Activated T-helper 2 cell treated with anti-CD3 and anti-CD28 coated beads, Interferon-gamma antibody, Interleukin-2, Interleukin-4, amounts not matched to agents 10 μg/mL and 5 μg/mL and 100 μg/mL, durations not matched to agents 14 hours and 24 hours and 36 hours (primary cell): ENCODE results near the gene UGT3A1. TPM values are rescaled to one million over a fixed set of nuclear protein-coding genes. Genes with fewer than 3 reads are reported as not detected.
"Not testable (repeated sequence)": the region's sequence is repeated elsewhere in the genome, so short reads cannot be mapped to it uniquely, and the experiment has no call there.

Source experiments
- DNase-seq: peaks from one replicate; pipeline ENCODE4 v3.0.0; 2021; ENCODE audit warnings: low spot score
- H3K27ac Mint-ChIP-seq: one replicate; pipeline ENCODE4 v1.8.0; 2021; ENCODE audit warnings: mixed read lengths
- H3K27me3 Mint-ChIP-seq: one replicate; pipeline ENCODE4 v1.8.0; 2021; ENCODE audit warnings: low read depth, mixed read lengths
- H3K36me3 Mint-ChIP-seq: one replicate; pipeline ENCODE4 v1.8.0; 2021; ENCODE audit warnings: low read depth, mixed read lengths
- H3K4me1 Mint-ChIP-seq: one replicate; pipeline ENCODE4 v1.8.0; 2021; ENCODE audit warnings: low read depth, mixed read lengths
- H3K4me3 Mint-ChIP-seq: one replicate; pipeline ENCODE4 v1.8.0; 2021; ENCODE audit warnings: low read depth, mild to moderate bottlenecking, moderate library complexity, mixed read lengths
- H3K9me3 Mint-ChIP-seq: one replicate; pipeline ENCODE4 v1.8.0; 2021; ENCODE audit warnings: mixed read lengths
- intact Hi-C: fragments of 100-400 bp; cut with micrococcal nuclease; formaldehyde crosslinking; loops from one replicate; pipeline ENCODE4 v1.15.1; 2023
- total RNA-seq: library from RNA; stranded (reverse); gene quantifications from 2 replicates; pipeline ENCODE4 v1.2.3, GENCODE V29; 2022

The UGT3A1 gene
- not detected in 2 replicates for total RNA-seq

GRCh38 chr5:35990941-35991611 lies at the start of gene UGT3A1:
Gene UGT3A1 (minus strand): TSS chr5:35991390. CDS start chr5:35991240, 150 bp downstream.
- no peak for DNase-seq
- intact Hi-C loops = no loop called here
- Mint-ChIP-seq H3K9me3 (no peaks in the 10 kb centered on the region), H3K36me3 (no peaks in the 10 kb centered on the region), H3K27ac (no peak within 1 kb of the TSS), H3K27me3 (no peaks in the 10 kb centered on the region), H3K4me1 (no peaks in the 10 kb centered on the region), H3K4me3 (no peak within 1 kb of the TSS)

- Mint-ChIP-seq H3K4me1 (no peaks in the 10 kb centered on the region), H3K27me3 (no peaks in the 10 kb centered on the region), H3K27ac (no peak overlapping the region), H3K9me3 (no peaks in the 10 kb centered on the region), H3K4me3 (no peak overlapping the region), H3K36me3 (no peaks in the 10 kb centered on the region)
- intact Hi-C loops = no loop called here
- no peak for DNase-seq
These were observed 44.5 kb upstream of the UGT3A1 start for GRCh38 chr5:36035696-36036095.

DNA sequence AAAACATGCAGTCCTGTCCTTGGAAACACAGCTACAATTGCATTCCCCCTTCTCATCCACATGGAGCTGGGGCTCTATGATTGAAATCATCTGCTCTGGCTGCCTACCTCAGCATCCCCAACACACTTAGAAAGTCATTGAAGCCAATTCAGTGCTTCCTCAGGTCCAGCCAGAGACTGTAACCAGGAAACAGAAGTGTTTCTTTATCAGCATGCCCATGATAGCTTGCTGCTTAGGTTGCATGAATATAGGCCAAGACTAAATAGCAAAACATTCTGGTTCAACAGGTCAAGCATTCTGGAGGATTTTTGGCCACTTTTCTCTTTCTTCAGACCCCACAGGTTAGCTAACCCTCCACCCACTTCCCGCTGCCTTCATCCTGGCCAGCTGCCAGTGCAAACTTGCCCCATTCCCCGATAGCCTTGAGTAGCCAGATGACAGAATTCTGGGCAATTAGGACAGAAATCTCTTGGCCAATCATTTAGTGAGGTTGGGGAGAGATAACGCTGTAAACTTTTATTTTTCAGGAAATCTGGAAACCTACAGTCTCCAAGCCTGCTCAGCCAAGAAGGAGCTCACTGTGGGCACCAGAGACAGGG lies 43.4 kb upstream of the UGT3A1 start:
- H3K4me1 Mint-ChIP-seq, intact Hi-C loops, H3K27me3 Mint-ChIP-seq, DNase-seq, H3K36me3 Mint-ChIP-seq, H3K4me3 Mint-ChIP-seq, H3K27ac Mint-ChIP-seq, H3K9me3 Mint-ChIP-seq: not testable (repeated sequence)

DNA sequence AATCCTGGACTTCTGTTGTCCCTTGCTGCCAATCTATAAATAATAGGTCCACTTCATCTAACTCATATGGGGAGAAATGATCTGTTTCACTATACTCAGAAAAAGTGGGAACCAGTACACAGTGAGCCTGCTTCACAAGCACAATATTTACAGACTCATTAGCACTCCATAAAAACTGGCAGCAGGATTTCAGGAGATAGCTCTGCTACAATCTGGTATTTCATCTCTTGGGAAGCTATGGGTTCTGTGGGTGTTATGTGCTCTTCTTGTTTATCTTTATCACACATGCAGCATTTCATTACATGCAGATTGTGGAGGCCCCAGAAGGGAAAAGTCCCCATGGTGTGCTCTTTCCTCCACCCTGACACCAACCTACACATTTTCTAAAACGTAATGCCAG lies 42.3 kb upstream of the UGT3A1 start:
- no peaks in the 10 kb centered on the region for H3K9me3 Mint-ChIP-seq
- H3K4me1 Mint-ChIP-seq = no peaks in the 10 kb centered on the region
- no peaks in the 10 kb centered on the region for H3K36me3 Mint-ChIP-seq
- H3K27ac Mint-ChIP-seq = no peak overlapping the region
- DNase-seq = no peak
- no peaks in the 10 kb centered on the region for H3K27me3 Mint-ChIP-seq
- intact Hi-C loops = no loop called here
- no peak overlapping the region for H3K4me3 Mint-ChIP-seq

GRCh38 chr5:36033047-36033446 lies 41.9 kb upstream of the UGT3A1 start:
- no peak for DNase-seq
- no peak overlapping the region for H3K4me3 Mint-ChIP-seq
- no peaks in the 10 kb centered on the region for H3K4me1 Mint-ChIP-seq
- H3K36me3 Mint-ChIP-seq = no peaks in the 10 kb centered on the region
- H3K27me3 Mint-ChIP-seq = no peaks in the 10 kb centered on the region
- no peaks in the 10 kb centered on the region for H3K9me3 Mint-ChIP-seq
- intact Hi-C loops = no loop called here
- no peak overlapping the region for H3K27ac Mint-ChIP-seq

DNA sequence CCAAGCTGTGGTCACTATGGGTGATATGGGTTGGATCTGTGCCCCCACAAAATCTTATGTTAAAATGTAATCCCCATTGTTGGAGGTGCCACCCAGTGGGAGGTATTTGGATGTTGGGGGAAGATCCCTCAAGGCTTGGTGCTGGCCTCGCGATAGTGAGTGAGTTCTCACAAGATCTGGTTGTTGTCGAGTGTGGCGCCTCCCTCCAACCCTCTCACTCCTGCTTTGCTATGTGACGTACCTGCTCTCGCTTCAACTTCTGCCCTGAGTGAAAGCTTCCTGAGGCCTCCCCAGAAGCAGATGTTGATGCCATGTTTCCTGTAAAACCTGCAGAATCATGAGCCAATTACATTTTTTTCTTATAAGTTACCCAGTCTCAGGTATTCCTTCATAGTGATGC lies 40.0 kb upstream of the UGT3A1 start:
- Mint-ChIP-seq H3K27ac (no peak overlapping the region), H3K9me3 (no peaks in the 10 kb centered on the region), H3K36me3 (no peaks in the 10 kb centered on the region), H3K27me3 (no peaks in the 10 kb centered on the region), H3K4me1 (no peaks in the 10 kb centered on the region), H3K4me3 (no peak overlapping the region)
- intact Hi-C loops = no loop called here
- DNase-seq = no peak

- Mint-ChIP-seq H3K9me3 (no peaks in the 10 kb centered on the region), H3K4me1 (no peaks in the 10 kb centered on the region), H3K4me3 (no peak overlapping the region), H3K36me3 (no peaks in the 10 kb centered on the region), H3K27me3 (no peaks in the 10 kb centered on the region), H3K27ac (no peak overlapping the region)
- intact Hi-C loops = no loop called here
- DNase-seq = no peak
These were observed 38.7 kb upstream of the UGT3A1 start for GRCh38 chr5:36029914-36030313.

DNA sequence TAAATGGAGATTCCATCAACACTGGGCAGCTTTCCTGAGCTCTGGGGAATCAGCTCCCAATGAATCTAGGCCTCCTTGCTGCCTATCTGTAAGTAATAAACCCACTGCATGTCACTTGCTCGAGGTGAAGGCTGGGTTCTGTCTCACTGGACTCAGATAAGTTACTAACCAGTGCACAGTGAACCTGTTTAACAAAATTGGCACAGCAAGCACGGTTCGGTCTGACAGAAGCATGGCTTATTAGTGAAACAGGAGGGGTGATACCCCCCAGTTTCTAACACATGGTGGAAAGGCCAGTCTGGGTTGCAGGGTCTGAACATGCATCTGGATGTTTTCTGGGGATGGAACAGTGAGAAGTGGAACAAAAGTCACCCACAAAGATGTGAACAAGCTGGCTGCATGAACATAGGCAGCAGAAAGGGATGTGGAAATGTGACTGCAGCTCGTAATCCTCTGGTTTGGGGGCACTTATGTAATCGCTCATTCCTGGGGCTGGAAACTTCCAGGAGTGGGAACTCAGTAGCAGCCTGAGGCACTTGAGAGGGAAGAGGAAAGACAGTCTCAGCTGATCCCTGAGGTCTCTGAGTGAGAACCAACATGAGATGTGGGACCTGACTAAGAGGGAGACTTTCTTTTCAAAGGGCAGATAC lies 37.8 kb upstream of the UGT3A1 start:
- Mint-ChIP-seq H3K27ac (no peak overlapping the region), H3K27me3 (no peaks in the 10 kb centered on the region), H3K4me3 (no peak overlapping the region), H3K9me3 (no peaks in the 10 kb centered on the region), H3K4me1 (no peaks in the 10 kb centered on the region), H3K36me3 (no peaks in the 10 kb centered on the region)
- intact Hi-C loops = no loop called here
- DNase-seq = no peak

DNA sequence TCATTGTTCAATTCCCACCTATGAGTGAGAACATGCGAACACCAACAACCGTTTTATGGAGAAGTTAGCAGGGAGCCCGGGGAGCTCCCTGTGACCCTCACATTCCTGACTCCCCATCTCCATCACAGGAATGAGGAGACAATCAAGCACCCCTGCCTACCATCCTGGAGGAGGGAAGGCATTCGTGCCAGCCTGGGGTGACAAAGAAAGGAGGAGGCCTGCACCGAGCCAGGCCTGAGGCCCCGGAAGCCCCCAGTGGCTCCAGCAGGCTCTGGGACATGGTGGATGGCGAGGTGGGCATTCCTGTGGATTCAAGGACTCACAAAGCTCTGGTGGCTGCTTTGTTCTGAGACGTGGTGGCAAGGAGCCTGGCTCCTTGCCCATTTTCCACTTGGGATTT lies 36.5 kb upstream of the UGT3A1 start:
- DNase-seq = no peak
- H3K4me3 Mint-ChIP-seq = no peak overlapping the region
- H3K36me3 Mint-ChIP-seq = no peaks in the 10 kb centered on the region
- intact Hi-C loops = no loop called here
- H3K27me3 Mint-ChIP-seq = no peaks in the 10 kb centered on the region
- no peak overlapping the region for H3K27ac Mint-ChIP-seq
- H3K4me1 Mint-ChIP-seq = no peaks in the 10 kb centered on the region
- no peaks in the 10 kb centered on the region for H3K9me3 Mint-ChIP-seq

GRCh38 chr5:36026706-36027465 lies 35.7 kb upstream of the UGT3A1 start:
- Mint-ChIP-seq H3K36me3 (no peaks in the 10 kb centered on the region), H3K4me1 (no peaks in the 10 kb centered on the region), H3K4me3 (no peak overlapping the region), H3K27ac (no peak overlapping the region), H3K27me3 (no peaks in the 10 kb centered on the region), H3K9me3 (no peaks in the 10 kb centered on the region)
- DNase-seq = no peak
- intact Hi-C loops = no loop called here

DNA sequence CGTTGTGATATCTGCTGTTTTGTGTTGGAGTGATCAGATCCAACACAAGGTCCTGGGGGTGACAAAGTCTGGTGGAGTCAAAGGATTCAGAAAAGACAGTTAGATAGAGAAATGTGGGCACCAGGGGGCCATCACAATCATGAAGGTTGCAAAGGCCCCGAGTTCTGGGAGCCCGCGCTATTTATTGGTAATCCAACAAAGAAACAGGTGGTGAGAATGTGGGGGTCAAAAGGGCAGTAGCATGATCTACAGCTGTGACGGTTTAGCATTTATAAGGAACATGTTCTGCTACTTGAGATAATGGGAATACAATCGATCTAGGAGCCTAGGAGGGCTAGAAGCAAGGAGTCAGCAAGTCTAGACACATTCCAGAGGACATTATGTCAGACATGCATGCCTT lies 31.1 kb upstream of the UGT3A1 start:
- intact Hi-C loops, H3K9me3 Mint-ChIP-seq, H3K27ac Mint-ChIP-seq, DNase-seq, H3K36me3 Mint-ChIP-seq, H3K4me3 Mint-ChIP-seq, H3K4me1 Mint-ChIP-seq, H3K27me3 Mint-ChIP-seq: not testable (repeated sequence)

DNA sequence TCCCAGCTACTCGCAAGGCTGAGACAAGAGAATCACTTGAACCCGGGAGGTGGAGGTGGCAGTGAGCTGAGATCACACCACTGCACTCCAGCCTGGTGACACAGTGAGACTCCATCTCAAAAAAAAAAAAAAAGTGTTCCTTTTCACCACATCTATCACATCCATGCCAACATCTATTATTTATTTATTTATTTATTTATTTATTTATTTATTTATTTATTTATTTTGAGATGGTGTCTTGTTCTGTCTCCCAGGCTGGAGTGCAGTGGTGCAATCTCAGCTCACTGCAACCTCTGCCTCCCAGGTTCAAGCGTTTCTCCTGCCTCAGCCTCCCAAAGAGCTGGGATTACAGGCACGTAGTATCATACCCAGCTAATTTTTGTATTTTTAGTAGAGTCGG lies 28.4 kb upstream of the UGT3A1 start:
- H3K9me3 Mint-ChIP-seq, H3K4me3 Mint-ChIP-seq, H3K27me3 Mint-ChIP-seq, DNase-seq, H3K36me3 Mint-ChIP-seq, H3K4me1 Mint-ChIP-seq, intact Hi-C loops, H3K27ac Mint-ChIP-seq: not testable (repeated sequence)

- DNase-seq = no peak
- Mint-ChIP-seq H3K9me3 (peaks cover 18% of the 10 kb centered on the region), H3K27ac (no peak overlapping the region), H3K4me3 (no peak overlapping the region), H3K36me3 (no peaks in the 10 kb centered on the region), H3K27me3 (no peaks in the 10 kb centered on the region), H3K4me1 (no peaks in the 10 kb centered on the region)
- intact Hi-C loops = no loop called here
These were observed 26.4 kb upstream of the UGT3A1 start for GRCh38 chr5:36017622-36018021.
